Activated CD4-positive, alpha-beta T cell treated with anti-CD3 and anti-CD28 coated beads, Interleukin-2, amount 50 U/mL, for 1 hour (primary cell): Measurements from ENCODE around the gene RXFP3.
A peak's percentile ranks its signal among the peaks of the same experiment; 100 is the strongest.
"Not testable (repeated sequence)": the region's sequence is repeated elsewhere in the genome, so short reads cannot be mapped to it uniquely, and the experiment has no call there.

Experiments used
- DNase-seq: peaks from one replicate; pipeline ENCODE4 v3.0.0-alpha.2; 2020

Gene RXFP3

GRCh38 chr5:33936004-33936380, 194 bp upstream of the RXFP3 start:
- peak; percentile 24 for DNase-seq

- no peak for DNase-seq
These were observed 976 bp downstream of the RXFP3 start for GRCh38 chr5:33937017-33937706.

GRCh38 chr5:33937707-33938506, 1.7 kb downstream of the RXFP3 start:
- DNase-seq: no peak

- DNase-seq: no peak
These were observed 2.3 kb downstream of the RXFP3 start for GRCh38 chr5:33938507-33938796.

- no peak for DNase-seq
These were observed 2.7 kb downstream of the RXFP3 start for GRCh38 chr5:33938881-33939280.

GRCh38 chr5:33939556-33940262, 3.5 kb downstream of the RXFP3 start:
- no peak for DNase-seq

GRCh38 chr5:33941090-33941489, 4.9 kb downstream of the RXFP3 start:
- DNase-seq: no peak

GRCh38 chr5:33944543-33945132, 8.5 kb downstream of the RXFP3 start:
- DNase-seq: no peak

- DNase-seq: not testable (repeated sequence)
These were observed 16.0 kb downstream of the RXFP3 start for GRCh38 chr5:33952175-33952574.

- no peak for DNase-seq
These were observed 21.5 kb downstream of the RXFP3 start for GRCh38 chr5:33957577-33958150.

- no peak for DNase-seq
These were observed 22.0 kb downstream of the RXFP3 start for GRCh38 chr5:33958176-33958575.

GRCh38 chr5:33964132-33964700, 28.0 kb downstream of the RXFP3 start:
- no peak for DNase-seq

GRCh38 chr5:33966805-33967204, 30.6 kb downstream of the RXFP3 start:
- DNase-seq: no peak

- DNase-seq: no peak
These were observed 32.2 kb downstream of the RXFP3 start for GRCh38 chr5:33968211-33969005.

- DNase-seq: no peak
These were observed 33.6 kb downstream of the RXFP3 start for GRCh38 chr5:33969572-33970452.

- DNase-seq: no peak
These were observed 37.1 kb downstream of the RXFP3 start for GRCh38 chr5:33973271-33973670.

- DNase-seq: no peak
These were observed 39.7 kb downstream of the RXFP3 start for GRCh38 chr5:33975852-33976251.

- no peak for DNase-seq
These were observed 40.1 kb downstream of the RXFP3 start for GRCh38 chr5:33976307-33976706.

GRCh38 chr5:33978306-33978705, 42.1 kb downstream of the RXFP3 start:
- DNase-seq: no peak

- DNase-seq: no peak
These were observed 43.8 kb downstream of the RXFP3 start for GRCh38 chr5:33980030-33980429.
